GM21528 (cell line): ENCODE results near the gene CNEP1R1.
"Not testable (repeated sequence)": the region's sequence is repeated elsewhere in the genome, so short reads cannot be mapped to it uniquely, and the experiment has no call there.

ENCODE experiments used
- ATAC-seq: cut with Tn5 transposase; IDR thresholded peaks from one replicate; pipeline ENCODE4 v1.9.1; 2021; ENCODE audit warnings: mild to moderate bottlenecking, moderate library complexity; ENCODE audit not compliant: unreplicated experiment, low FRiP score

Gene CNEP1R1

GRCh38 chr16:50024684-50025536 lies at the start of gene CNEP1R1:
CNEP1R1 (plus strand) TSS chr16:50025225; CDS start chr16:50025316, 91 bp downstream.
- ATAC-seq = peak; percentile 99

GRCh38 chr16:49977427-49977826 lies 47.6 kb upstream of the CNEP1R1 start:
- no peak for ATAC-seq

- no peak for ATAC-seq
These were observed 46.3 kb upstream of the CNEP1R1 start for GRCh38 chr16:49978569-49979326.

- ATAC-seq = no peak
These were observed 44.9 kb upstream of the CNEP1R1 start for GRCh38 chr16:49980166-49980565.

- ATAC-seq = no peak
These were observed 38.5 kb upstream of the CNEP1R1 start for GRCh38 chr16:49986351-49987124.

GRCh38 chr16:49987381-49987780 lies 37.6 kb upstream of the CNEP1R1 start:
- ATAC-seq = no peak

- no peak for ATAC-seq
These were observed 32.2 kb upstream of the CNEP1R1 start for GRCh38 chr16:49992825-49993224.

- no peak for ATAC-seq
These were observed 31.4 kb upstream of the CNEP1R1 start for GRCh38 chr16:49993579-49993978.

- ATAC-seq = no peak
These were observed 31.0 kb upstream of the CNEP1R1 start for GRCh38 chr16:49994006-49994405.

GRCh38 chr16:49995720-49996119 lies 29.3 kb upstream of the CNEP1R1 start:
- no peak for ATAC-seq

GRCh38 chr16:49997721-49998251 lies 27.2 kb upstream of the CNEP1R1 start:
- ATAC-seq = no peak

- ATAC-seq = no peak
These were observed 26.0 kb upstream of the CNEP1R1 start for GRCh38 chr16:49998991-49999390.

GRCh38 chr16:50001144-50001543 lies 23.9 kb upstream of the CNEP1R1 start:
- ATAC-seq = no peak

- no peak for ATAC-seq
These were observed 22.8 kb upstream of the CNEP1R1 start for GRCh38 chr16:50002190-50002589.

- ATAC-seq = no peak
These were observed 20.8 kb upstream of the CNEP1R1 start for GRCh38 chr16:50004239-50004638.

GRCh38 chr16:50006964-50007363 lies 18.1 kb upstream of the CNEP1R1 start:
- ATAC-seq = no peak

- ATAC-seq = no peak
These were observed 17.3 kb upstream of the CNEP1R1 start for GRCh38 chr16:50007744-50008143.

- ATAC-seq = no peak
These were observed 14.8 kb upstream of the CNEP1R1 start for GRCh38 chr16:50010212-50010611.

GRCh38 chr16:50011707-50012106 lies 13.3 kb upstream of the CNEP1R1 start:
- no peak for ATAC-seq

- ATAC-seq = no peak
These were observed 12.8 kb upstream of the CNEP1R1 start for GRCh38 chr16:50012182-50012581.

- not testable (repeated sequence) for ATAC-seq
These were observed 10.8 kb upstream of the CNEP1R1 start for GRCh38 chr16:50014211-50014610.
